HG03103 (cell line): ENCODE data around the gene PDE10A.
A peak's percentile ranks its signal among the peaks of the same experiment; 100 is the strongest.
"Not testable (repeated sequence)": the region's sequence is repeated elsewhere in the genome, so short reads cannot be mapped to it uniquely, and the experiment has no call there.

Experiments
- ATAC-seq: cut with Tn5 transposase; IDR thresholded peaks from one replicate; pipeline ENCODE4 v1.9.1; 2021; ENCODE audit warnings: low read depth; ENCODE audit not compliant: unreplicated experiment

PDE10A gene

DNA sequence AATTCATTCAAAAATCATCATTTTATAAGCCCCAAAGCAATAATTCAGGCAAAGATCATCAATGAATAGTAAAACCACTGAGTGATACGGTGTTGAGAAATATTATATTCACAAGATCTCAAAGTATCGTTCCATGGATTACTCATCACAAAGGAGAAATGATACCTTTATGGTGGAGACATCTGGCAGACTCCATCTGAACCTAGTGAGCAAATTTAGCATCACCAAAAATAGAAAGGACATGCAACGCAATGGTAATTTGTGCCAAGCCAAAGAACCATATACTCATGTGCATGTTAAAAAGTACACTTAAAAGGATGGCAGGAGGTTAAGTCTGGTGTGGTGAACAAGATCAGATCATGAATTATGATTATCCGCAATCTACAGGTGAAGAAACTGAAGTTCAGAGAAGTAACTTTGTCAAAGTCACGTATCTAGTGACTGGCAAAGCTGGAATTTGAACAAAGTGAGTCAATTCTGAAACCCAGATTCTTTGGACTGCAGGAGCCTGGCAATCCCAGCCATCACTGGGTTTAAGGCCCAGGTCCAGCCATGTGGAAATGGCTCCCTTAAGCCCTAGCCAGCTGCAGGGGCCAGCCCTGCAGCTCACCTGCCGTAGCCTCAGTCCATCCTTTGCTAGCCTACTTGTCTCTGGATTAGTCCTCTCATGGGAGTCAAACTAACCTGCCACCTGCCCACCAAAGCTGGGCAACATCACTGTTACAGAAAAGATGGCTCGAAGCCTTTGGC lies 68.3 kb downstream of the PDE10A start:
- no peak for ATAC-seq

DNA sequence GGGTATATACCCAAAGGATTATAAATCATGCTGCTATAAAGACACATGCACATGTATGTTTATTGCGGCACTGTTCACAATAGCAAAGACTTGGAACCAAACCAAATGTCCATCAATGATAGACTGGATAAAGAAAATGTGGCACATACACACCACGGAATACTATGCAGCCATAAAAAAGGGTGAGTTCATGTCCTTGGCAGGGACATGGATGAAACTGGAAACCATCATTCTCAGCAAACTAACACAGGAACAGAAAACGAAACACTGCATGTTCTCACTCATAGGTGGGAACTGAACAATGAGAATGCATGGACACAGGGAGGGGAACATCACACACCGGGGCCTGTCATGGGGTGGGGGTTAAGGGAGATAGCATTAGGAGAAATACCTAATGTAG lies 70.1 kb downstream of the PDE10A start:
- not testable (repeated sequence) for ATAC-seq

DNA sequence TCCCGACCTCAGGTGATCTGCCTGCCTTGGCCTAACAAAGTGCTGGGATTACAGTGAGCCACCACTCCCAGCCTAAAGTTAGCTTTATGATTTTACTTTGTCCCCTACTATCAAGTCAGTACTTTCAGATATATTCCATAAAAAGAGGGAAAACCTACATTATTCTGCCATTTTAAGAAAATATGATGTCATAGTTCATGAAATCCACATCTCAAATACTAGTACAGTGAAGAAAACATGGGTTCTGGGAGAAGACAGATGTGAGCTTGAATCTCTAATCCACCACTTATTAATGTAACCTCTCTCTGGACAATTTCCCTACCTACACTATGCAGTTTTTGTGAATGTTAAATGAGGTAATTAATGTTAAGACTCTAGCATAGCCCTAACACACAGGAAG lies 74.5 kb downstream of the PDE10A start:
- ATAC-seq: no peak

DNA sequence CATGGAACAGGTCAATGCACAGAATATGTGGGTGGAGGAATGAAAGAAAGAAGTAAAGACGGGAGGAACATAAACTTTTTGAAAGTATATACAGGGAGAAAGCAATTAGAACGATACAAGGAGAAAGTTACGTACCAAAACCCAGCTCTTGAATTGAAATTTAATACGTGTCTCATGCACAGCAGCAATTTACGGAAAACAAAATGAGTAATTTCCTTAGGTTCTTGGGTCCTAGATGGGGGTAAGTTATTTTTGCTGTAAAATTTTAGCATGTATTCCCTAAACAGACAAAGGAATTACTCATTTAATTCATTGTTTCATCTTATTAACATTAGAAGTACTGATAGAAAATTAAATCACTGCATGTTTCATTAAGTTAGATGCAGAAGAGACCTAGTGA lies 75.8 kb downstream of the PDE10A start:
- no peak for ATAC-seq

DNA sequence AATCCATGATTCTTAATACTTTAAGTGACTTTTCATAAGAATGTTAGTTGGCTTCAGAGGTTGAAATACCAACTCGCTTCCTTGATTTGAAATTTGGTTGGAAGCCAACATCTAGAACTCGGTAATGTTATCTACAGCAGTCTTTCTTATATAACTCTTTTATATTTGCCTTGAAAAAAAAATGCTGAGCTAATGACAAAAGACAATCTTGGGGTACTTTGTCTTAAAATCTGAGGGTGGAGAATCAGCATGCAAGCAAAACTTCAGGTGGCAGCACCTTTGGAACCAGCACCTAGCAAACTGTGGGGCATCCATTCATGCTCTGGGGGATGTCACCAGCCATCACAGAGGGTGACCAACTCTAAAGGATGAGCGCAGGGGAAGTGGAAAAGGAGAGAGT lies 76.3 kb downstream of the PDE10A start:
- ATAC-seq: no peak

DNA sequence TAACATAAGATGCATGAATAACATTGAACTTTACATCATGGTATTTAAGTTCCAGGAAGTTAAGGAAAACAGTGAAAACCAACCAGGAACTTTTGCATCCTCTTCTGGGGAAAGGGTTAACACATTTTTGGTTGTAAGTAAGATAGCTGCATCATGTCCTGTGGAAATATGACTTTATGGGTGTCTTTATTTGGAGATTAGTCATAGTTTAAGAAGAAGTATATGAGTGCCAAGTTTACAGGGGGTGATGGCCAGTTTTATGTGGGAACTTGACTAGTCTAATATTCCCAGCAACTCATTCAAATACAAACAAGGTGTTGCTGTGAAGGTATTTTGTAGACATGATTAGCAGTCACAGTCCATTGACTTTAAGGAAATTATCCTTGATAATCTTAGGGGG lies 78.0 kb downstream of the PDE10A start:
- no peak for ATAC-seq

DNA sequence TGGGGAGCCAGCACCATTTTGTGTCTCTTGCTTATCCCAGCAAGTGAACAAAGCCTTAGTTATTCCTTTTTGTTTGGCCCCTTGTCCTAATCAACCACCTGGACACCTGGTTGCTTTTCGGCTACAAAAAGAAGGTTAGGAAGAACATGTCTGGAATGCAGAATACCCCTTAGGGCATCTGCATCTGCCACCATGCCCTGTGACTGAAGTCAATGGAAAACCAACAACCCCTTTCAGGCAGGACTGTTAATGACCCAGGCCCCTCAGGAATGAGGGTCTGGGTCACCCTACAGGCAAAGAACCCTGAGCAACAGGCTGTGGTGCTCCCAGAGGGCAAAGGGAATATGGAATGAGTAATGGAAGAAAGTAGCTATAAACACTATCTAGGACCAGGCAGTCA lies 78.5 kb downstream of the PDE10A start:
- ATAC-seq: no peak

DNA sequence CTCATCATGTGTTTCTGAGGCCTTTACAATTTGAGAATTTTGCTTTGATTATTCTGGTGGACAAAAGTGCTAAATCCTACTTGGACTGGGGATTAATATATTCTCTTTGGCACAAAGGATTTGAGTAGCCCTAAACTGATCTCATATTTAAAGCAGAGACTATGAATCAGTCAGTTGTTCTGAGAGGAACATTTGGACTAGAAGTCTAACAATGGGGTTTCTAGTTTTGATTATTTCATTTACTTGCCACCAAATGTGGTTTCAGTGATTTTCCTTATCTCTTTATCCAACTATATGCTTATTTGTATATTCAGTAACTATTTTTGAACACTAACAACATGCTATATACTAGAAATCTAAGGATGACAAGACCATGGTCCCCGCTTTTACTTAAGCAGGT lies 81.4 kb downstream of the PDE10A start:
- ATAC-seq: no peak

DNA sequence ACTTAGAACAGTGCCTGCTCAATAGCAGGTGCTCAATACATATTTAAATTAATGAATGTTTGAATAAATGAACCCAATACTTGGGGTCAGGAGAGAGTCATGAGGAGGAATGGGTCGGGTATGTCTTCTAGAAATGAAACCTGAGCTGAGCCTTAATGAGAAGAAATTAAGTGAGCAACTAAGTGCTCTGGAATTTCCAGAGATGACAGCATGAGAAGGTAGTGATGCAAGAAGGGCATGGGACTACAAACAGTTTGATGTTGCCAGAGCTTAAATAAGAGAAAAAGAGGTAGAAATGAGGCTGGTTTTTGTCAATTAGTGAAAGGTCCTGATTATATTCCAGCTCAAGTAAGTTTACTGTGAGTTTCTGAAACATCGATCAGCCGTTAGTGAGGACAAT lies 82.9 kb downstream of the PDE10A start:
- ATAC-seq: no peak

DNA sequence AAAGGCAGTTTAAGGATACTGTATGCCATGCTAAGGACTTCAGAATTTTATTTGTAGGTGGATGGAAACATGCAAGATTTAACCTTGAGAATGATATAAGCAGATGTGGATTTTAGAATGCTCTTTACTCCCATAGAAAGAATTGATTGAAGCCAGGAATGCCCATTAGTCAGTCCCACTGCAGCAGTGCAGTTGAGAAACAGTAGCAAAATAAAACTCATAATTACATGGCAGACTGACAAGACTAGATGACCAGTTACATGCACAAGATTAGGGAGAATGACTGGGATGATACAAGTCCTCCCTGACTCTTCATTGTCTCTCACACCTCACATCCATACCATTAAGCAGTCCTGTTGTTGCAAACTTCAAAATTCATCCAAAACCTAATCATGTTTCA lies 83.9 kb downstream of the PDE10A start:
- ATAC-seq: no peak

DNA sequence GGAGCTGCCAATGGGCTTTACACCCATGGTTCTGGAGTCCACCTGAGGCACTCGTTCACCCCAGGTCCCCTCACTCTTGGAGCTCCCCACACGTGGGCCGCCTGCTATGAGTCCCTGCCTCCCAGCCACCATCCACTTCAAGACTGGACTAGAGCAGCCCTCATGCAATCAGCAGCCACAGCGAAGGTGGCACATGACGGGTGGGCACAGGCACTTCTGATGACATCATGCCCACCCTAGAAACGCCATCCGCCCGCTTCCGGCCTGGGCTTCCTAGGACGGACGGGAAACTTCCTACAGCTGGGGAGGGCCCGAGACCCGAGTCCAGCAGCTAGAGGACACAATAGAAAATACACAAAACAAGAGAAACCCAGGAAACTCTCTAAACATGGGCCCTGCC lies 85.5 kb downstream of the PDE10A start:
- ATAC-seq: no peak

DNA sequence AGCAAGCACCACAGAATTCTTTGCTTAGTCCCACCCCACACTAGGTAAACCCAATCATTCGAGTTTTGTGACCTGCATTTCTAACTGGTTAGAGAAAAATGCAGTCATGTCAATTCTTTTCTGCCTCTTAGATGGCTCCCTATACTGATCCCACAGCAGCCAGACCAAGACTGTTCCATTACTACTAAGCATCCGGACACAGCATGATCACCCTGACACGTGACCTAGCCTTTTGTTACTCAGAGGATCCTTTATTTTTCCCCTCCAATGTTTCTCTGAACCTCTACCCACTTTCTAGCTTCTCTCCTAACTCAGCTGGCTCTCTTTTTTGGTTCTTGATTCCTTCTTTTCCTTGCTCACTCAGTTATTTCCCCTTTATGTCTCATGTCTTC lies 87.9 kb downstream of the PDE10A start:
- ATAC-seq: no peak

DNA sequence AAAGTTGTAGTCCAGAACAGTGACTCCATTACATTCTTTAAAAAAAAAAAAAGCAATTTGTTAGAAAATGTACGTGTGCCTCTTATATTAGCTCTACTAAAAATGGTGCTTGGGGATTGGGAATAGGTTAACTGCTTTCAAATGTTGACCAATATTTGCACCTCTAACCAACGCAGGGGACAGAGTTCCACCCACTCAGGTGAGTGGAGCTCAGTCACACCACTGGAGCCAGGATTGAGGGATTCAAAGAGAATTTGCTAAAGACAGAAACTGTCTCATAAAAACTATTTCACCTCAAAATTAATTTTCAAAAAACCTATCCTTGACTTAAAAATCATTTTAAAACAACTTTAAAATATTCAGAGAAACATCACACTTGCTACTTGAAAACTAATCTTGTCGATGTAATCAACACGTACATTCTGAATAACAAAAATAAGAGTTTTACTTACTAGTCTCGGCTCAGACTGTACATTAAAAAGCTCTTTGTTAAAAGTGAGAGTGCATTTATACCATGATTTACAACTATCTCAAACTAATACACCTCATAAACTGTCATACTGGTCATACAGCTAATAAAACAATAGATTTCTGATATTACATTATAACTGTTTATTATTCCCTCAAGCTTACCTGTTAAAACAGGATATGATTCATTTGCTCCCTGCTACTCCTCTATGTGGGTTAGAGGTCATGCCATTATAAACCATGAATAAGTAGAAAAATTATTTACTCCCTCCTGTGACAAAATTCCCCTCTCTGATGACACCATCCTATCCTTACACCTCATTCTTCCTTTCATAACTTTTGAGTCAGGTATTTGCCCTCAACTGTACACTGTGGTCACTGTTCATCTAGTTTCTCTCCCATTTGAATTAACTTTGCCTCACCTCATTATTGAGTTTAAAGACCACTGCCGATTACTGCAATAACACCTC lies 88.6 kb downstream of the PDE10A start:
- no peak for ATAC-seq

DNA sequence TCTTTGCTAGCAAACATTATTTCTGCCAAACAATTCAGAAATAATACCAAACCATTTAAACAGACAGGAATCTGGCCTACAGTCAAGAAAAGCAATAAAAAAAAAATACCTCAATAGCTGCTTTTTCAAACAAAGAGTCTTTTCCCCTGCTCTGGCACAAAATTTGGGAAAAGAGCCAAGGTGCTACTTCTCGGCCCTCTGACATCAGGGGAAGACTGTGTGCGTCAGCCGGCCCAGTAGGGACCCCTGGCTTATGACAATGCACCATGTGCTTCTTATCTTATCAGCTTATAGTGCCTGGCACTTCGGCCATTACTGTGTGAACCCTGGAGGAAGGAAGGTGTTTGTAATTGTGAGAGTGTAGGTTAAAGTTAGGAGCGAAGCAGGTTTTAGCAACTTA lies 89.4 kb downstream of the PDE10A start:
- ATAC-seq: no peak

DNA sequence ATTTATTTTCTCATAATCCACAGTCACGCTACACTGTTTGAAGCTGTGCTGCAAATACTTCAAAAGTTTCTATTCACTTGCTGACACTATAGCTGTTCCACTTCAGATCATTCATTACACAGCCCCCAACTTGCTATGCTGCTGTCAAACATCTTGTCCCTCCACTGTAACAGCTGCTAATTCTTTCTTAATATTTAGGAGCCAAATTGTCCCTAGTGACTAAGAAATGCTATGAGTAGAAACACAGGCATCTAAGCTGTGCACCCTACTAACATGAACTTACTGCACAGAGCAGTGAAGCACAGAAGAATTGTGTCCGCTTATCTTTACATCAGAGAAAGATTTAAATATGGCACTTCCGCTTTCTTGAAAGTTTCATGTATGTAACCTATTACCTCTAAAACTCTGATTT lies 91.3 kb downstream of the PDE10A start:
- ATAC-seq: peak; percentile 83

DNA sequence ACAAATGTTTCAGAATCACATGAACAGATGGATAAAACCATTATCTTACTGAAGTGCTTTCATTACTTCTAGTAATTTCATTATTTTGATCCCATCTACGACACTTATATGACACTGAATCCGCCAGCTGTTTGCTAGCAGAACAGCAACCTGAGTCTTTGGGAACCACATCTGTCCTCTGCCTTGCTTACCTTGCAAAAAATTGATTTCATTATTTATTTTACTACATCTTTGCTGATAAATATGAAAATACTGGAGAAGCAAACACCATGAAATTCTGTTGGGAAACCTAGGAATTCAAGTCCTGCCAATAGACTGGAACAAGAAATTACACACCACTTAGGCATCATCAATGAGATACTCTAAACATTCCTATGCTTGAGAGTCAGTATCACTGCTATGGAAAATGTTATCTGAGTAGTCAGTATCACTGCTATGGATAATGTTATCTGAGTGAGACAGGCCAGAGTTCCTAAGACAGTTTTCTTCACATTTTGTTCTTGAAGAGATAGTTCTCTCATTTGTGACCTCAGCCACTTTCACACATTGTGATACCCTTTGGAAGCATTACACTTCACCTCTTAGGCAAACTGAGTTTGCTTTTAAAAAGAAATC lies 91.9 kb downstream of the PDE10A start:
- ATAC-seq: no peak

DNA sequence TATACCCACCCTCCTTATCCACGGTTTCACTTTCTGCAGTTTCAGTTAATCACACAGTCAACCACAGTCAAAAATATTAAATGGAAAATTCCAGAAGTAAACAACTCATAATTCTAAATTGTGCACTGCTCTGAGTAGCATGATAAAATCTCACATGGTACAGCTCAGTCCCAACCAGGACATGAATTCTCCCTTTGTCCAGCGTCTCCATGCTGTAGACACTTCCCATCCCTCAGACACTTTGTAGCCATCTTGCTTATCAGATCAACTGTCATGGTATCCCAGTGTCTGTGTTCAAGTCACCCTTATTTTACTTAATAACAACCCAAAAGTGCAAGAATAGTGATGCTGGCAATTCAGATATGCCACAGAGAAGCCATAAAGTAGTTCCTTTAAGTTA lies 94.7 kb downstream of the PDE10A start:
- no peak for ATAC-seq

DNA sequence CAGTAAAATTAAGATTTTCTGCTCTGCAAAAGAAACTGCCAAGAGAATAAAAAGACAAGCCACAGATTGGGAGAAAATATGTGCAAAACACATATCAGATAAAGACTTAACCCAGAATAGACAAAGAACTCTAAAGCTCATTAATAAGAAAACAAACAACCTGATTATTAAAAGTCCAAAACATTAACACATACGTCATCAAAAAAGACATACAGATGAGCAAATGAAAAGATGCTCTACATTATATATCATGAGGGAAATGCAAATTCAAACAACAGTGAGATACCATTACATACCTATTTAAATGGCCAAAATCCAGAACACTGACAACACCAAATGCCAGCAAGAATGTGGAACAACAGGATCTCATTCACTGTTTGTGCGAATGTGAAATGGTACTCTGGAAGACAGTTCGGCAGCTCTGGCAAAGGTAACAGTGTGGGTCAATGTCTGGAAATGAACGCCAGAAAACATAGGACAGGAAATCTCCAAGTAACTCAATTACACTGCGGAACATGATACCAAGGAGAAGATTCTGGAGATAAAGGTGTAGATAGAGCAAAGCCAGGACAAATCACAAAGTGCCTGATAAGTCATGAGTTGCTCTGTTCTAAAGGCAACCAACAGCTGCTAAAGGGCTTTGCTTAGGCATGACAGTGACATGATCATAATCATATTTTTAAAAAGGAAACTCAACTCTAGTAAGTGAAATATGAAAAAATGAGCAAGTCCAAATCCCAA lies 96.8 kb downstream of the PDE10A start:
- no peak for ATAC-seq

DNA sequence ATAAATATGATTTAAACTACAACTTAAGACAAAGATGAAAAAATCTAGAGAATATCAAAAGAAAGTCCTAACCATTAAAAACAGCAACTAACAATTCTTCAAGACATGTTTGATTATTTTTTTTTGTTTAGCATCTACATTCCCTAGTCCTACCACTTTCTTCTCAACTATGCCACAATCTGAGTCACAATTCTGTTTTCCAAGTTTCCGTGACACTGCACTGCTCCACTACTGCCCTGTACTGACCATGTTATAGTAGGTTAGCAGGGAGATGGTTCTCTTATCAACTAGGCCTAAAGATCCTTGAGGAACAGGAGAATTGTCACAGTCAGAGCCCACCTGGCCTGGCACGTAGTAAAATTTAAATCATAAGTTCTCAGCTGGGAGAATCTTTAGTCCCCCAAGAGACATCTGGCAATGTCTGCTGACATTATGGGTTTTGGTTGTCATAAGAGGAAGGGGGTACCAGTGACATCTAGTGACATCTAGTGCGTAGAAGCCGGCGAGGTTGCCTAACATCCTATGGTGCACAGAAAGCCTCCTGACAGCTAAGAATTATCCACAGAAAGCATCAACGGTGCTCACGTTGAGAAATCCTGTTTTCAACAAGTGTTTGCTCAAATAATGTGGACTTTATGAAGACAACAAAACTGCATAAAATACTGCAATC lies 100.5 kb downstream of the PDE10A start:
- no peak for ATAC-seq

DNA sequence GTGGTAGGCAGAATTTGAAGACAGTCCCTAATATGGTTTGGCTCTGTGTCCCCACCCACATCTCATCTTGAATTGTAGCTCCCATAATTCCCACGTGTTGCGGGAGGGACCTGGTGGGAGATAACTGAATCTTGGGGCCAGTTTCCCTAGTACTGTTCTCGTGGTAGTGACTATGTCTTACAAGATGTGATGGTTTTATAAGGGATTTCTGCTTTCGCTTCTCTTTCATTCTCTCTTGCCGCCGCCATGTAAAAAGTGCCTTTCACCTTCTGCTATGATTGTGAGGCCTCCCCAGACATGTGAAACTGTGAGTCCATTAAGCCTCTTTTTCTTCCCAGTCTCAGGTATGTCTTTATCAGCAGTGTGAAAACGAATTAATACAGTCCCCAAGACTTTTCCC lies 103.4 kb downstream of the PDE10A start:
- ATAC-seq: no peak
